SK-N-SH (cell line): ENCODE data around the gene STK31. TPM values are rescaled to one million over a fixed set of nuclear protein-coding genes. Genes with fewer than 3 reads are reported as not detected.

Experiments used
- CTCF ChIA-PET: fragments of 300-600, 350-600 bp; formaldehyde crosslinking; extraction: SDS; loops from one replicate; lab custom pipeline; 2021; lab: Yijun Ruan, JAX
- POLR2A ChIA-PET: fragments of 350-600 bp; sonication (Branson Sonifier 250); formaldehyde crosslinking; extraction: SDS; loops from one replicate; lab custom pipeline; 2020; ENCODE audit warnings: antibody characterized with exemption, inconsistent platforms; lab: Yijun Ruan, JAX
- DNase-seq: peaks from one replicate; pipeline ENCODE4 v3.0.0; 2012
- H2AFZ ChIP-seq: fragments of 200-600 bp; sonication (generic); 2 replicates; pipeline ENCODE4 v1.8.1; 2016; ENCODE audit warnings: antibody characterized with exemption, mild to moderate bottlenecking, low read depth
- H3F3A ChIP-seq: fragments of 200-600 bp; sonication (generic); replicated peaks from 2 replicates; pipeline ENCODE3; 2016; ENCODE audit warnings: antibody characterized with exemption, mild to moderate bottlenecking; ENCODE audit not compliant: insufficient read depth
- H3K27ac ChIP-seq, 2 experiments: fragments of 200-500 bp in 1 of 2; fragments of 200-600 bp in 1 of 2; sonication (Bioruptor generic) in 1 of 2; sonication (generic), shearing (Covaris generic) in 1 of 2; 2 replicates each; pipeline versions ENCODE4 v1.5.1 to v1.6.1; 2014 to 2016; ENCODE audit warnings: low read depth in 2 of 2, inconsistent platforms in 1 of 2, low read length in 1 of 2, mild to moderate bottlenecking in 1 of 2, mixed read lengths in 1 of 2
- H3K27me3 ChIP-seq: fragments of 200-600 bp; sonication (generic), shearing (Covaris generic); 2 replicates; pipeline ENCODE4 v1.6.1; 2016; ENCODE audit warnings: mixed run types; ENCODE audit not compliant: insufficient read depth
- H3K36me3 ChIP-seq, 2 experiments: fragments of 200-500 bp in 1 of 2; fragments of 200-600 bp in 1 of 2; sonication (Bioruptor generic) in 1 of 2; sonication (generic) in 1 of 2; replicated peaks in 1 of 2; 2 replicates each; pipeline versions ENCODE3 to v1.5.1; 2014 to 2016; ENCODE audit warnings: low read length in 1 of 2, mild to moderate bottlenecking in 1 of 2; ENCODE audit not compliant: insufficient read depth in 2 of 2, control insufficient read depth in 1 of 2
- H3K4me1 ChIP-seq, 2 experiments: fragments of 200-500 bp in 1 of 2; fragments of 200-600 bp in 1 of 2; sonication (Bioruptor generic) in 1 of 2; sonication (generic), shearing (Covaris generic) in 1 of 2; 2 replicates each; pipeline versions ENCODE4 v1.5.1 to v1.6.1; 2014 to 2016; ENCODE audit warnings: low read depth in 1 of 2, low read length in 1 of 2, mixed run types in 1 of 2; ENCODE audit not compliant: insufficient read depth in 2 of 2, control insufficient read depth in 1 of 2
- H3K4me2 ChIP-seq: fragments of 200-600 bp; sonication (generic), shearing (Covaris generic); 2 replicates; pipeline ENCODE4 v1.6.1; 2017; ENCODE audit warnings: mixed run types
- H3K4me3 ChIP-seq, 2 experiments: fragments of 200-500 bp in 1 of 2; fragments of 200-600 bp in 1 of 2; sonication (Bioruptor generic) in 1 of 2; sonication (generic), shearing (Covaris generic) in 1 of 2; 2 replicates each; pipeline versions ENCODE4 v1.5.1 to v1.8.1; 2014 to 2016; ENCODE audit warnings: low read depth in 2 of 2, inconsistent platforms in 1 of 2, low read length in 1 of 2, mild to moderate bottlenecking in 1 of 2, mixed read lengths in 1 of 2, moderate library complexity in 1 of 2
- H3K79me2 ChIP-seq: fragments of 200-600 bp; sonication (generic); 2 replicates; pipeline ENCODE4 v1.8.1; 2017; ENCODE audit warnings: mild to moderate bottlenecking; ENCODE audit not compliant: insufficient read depth
- H3K9ac ChIP-seq: fragments of 200-600 bp; sonication (generic); 2 replicates; pipeline ENCODE4 v1.6.1; 2017; ENCODE audit warnings: mixed run types
- H3K9me2 ChIP-seq: fragments of 200-600 bp; sonication (generic); 2 replicates; pipeline ENCODE4 v1.6.1; 2017; ENCODE audit warnings: mixed run types
- H3K9me3 ChIP-seq: fragments of 200-600 bp; sonication (generic); 2 replicates; pipeline ENCODE4 v1.6.1; 2017; ENCODE audit warnings: mixed run types, mild to moderate bottlenecking, moderate library complexity
- H4K20me1 ChIP-seq: fragments of 200-600 bp; sonication (generic); 2 replicates; pipeline ENCODE4 v1.6.1; 2017; ENCODE audit warnings: mild to moderate bottlenecking, mixed run types; ENCODE audit not compliant: insufficient read depth
- EP300 ChIP-seq, 2 experiments: IDR thresholded peaks; 2 replicates each; pipeline versions ENCODE4 v1.4.0 to v1.6.1; 2012; ENCODE audit warnings: borderline replicate concordance in 1 of 2, low read depth in 1 of 2, low read length in 1 of 2
- FOXM1 ChIP-seq: IDR thresholded peaks from 2 replicates; pipeline ENCODE4 v1.4.0; 2012; ENCODE audit warnings: low read depth, mild to moderate bottlenecking
- GATA2 ChIP-seq: sonication (generic); formaldehyde crosslinking; IDR thresholded peaks from 2 replicates; pipeline ENCODE4 v1.5.0; 2020; ENCODE audit warnings: mild to moderate bottlenecking, missing genetic modification reagents
- MEF2A ChIP-seq: IDR thresholded peaks from 2 replicates; pipeline ENCODE4 v1.4.0; 2012; ENCODE audit warnings: low read depth, borderline replicate concordance
- MXI1 ChIP-seq: IDR thresholded peaks from 2 replicates; pipeline ENCODE4 v1.6.1; 2012; ENCODE audit warnings: mild to moderate bottlenecking, low read depth, low read length, improper control_type of control experiment
- RAD21 ChIP-seq: IDR thresholded peaks from 2 replicates; pipeline ENCODE4 v1.6.1; 2012; ENCODE audit warnings: mild to moderate bottlenecking, low read length
- RXRA ChIP-seq: IDR thresholded peaks from 2 replicates; pipeline ENCODE4 v1.4.0; 2012; ENCODE audit warnings: low read depth, mild to moderate bottlenecking, borderline replicate concordance
- SMC3 ChIP-seq: IDR thresholded peaks from 2 replicates; pipeline ENCODE4 v1.6.1; 2012; ENCODE audit warnings: low read depth, low read length, improper control_type of control experiment
- TAF1 ChIP-seq: IDR thresholded peaks from 2 replicates; pipeline ENCODE4 v1.6.1; 2012; ENCODE audit warnings: low read depth, mild to moderate bottlenecking, low read length, moderate library complexity, borderline replicate concordance
- TCF12 ChIP-seq: IDR thresholded peaks from 2 replicates; pipeline ENCODE4 v1.4.0; 2012
- YY1 ChIP-seq: IDR thresholded peaks from 2 replicates; pipeline ENCODE4 v1.4.0; 2012; ENCODE audit warnings: low read depth, mild to moderate bottlenecking
- WGBS: methylation state at CpG from one replicate; pipeline ENCODE4 v1.1.6; 2017; ENCODE audit warnings: low lambda C conversion rate; 5-methylcytosine and 5-hydroxymethylcytosine counted together
- polyA plus RNA-seq, 3 experiments: library from polyadenylated mRNA; depleted of rRNA; stranded (reverse); fragments of >200 nt; gene quantifications; 2 replicates each; pipeline ENCODE4 v1.2.3, GENCODE V29; 2012
- TF ChIP-seq, protein P1 (sequence below): fragments of 200-600 bp; sonication (generic); IDR thresholded peaks from 2 replicates; pipeline ENCODE4 v1.6.1; 2017; ENCODE audit warnings: antibody characterized with exemption, mild to moderate bottlenecking, moderate library complexity
- TF ChIP-seq, protein P2 (sequence below): fragments of 150-350 bp; IDR thresholded peaks from 2 replicates; pipeline ENCODE4 v1.6.1; 2016; ENCODE audit warnings: mild to moderate bottlenecking, low read depth, low read length
- TF ChIP-seq, protein P3 (sequence below): IDR thresholded peaks from 2 replicates; pipeline ENCODE4 v1.6.1; 2012; ENCODE audit warnings: mild to moderate bottlenecking, low read depth, low read length, moderate library complexity

Gene STK31
- polyA plus RNA-seq, 1 of the 3 experiments (the other 2 are of a cell fraction) = 0.02 TPM

DNA sequence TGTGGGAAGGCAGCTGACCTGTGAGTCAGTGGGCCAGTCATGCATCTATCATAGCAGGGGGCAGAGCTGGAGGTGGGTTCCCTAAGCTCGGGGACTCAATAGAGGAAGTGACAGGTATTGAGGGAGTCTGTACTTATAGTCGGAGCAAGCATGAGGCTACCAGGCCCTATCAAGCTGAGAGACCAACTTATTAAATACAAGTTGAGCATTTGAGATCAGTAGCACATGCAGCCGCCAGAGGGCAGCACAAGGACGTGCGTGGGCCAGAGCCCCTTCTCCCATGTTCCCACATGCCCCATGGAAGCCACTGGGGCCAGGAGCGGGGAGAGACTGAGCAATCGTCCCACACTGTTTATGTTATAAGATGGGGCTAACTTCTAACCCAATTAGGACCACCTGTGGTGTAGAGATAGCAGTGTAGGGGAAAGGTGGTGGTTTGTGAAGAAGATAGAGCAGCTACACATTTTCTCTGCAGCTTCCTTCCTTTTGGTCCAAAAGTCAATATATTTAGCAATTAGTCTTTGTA, 13.0 kb upstream of the STK31 start:
- Histone ChIP-seq H3K4me3 (no peak overlapping the region), H3K9me2 (no peaks in the 10 kb centered on the region), H4K20me1 (no peaks in the 10 kb centered on the region), H2AFZ (peak overlapping the region; percentile 31; the same call in 1 of the 2 replicates), H3K36me3 (peaks cover 1 to 23% of the 10 kb centered on the region in 2 experiments), H3K4me2 (no peak overlapping the region), H3K4me1 (no peaks in the 10 kb centered on the region), H3K27me3 (no peaks in the 10 kb centered on the region), H3K9me3 (0 out of 2 replicates have a peak, but pooled peaks cover 5% of the 10 kb centered on the region), H3K9ac (no peak overlapping the region), H3F3A (no peaks in the 10 kb centered on the region), H3K27ac (no peak overlapping the region), H3K79me2 (no peaks in the 10 kb centered on the region)
- ChIA-PET CTCF (interaction anchor here (0.6 to 5.8 kb wide), 14 partner anchors 8 to 150 kb away, joined by 3 to 41 read pairs (median 4); partner anchors contain the start of genes FAM221A and STK31), POLR2A (no interaction called here)
- peak; percentile 61 for DNase-seq
- TF ChIP-seq RAD21 = peak; percentile 54
- TF ChIP-seq, protein P1, sequence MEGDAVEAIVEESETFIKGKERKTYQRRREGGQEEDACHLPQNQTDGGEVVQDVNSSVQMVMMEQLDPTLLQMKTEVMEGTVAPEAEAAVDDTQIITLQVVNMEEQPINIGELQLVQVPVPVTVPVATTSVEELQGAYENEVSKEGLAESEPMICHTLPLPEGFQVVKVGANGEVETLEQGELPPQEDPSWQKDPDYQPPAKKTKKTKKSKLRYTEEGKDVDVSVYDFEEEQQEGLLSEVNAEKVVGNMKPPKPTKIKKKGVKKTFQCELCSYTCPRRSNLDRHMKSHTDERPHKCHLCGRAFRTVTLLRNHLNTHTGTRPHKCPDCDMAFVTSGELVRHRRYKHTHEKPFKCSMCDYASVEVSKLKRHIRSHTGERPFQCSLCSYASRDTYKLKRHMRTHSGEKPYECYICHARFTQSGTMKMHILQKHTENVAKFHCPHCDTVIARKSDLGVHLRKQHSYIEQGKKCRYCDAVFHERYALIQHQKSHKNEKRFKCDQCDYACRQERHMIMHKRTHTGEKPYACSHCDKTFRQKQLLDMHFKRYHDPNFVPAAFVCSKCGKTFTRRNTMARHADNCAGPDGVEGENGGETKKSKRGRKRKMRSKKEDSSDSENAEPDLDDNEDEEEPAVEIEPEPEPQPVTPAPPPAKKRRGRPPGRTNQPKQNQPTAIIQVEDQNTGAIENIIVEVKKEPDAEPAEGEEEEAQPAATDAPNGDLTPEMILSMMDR = peak; percentile 77
- TF ChIP-seq, protein P2, sequence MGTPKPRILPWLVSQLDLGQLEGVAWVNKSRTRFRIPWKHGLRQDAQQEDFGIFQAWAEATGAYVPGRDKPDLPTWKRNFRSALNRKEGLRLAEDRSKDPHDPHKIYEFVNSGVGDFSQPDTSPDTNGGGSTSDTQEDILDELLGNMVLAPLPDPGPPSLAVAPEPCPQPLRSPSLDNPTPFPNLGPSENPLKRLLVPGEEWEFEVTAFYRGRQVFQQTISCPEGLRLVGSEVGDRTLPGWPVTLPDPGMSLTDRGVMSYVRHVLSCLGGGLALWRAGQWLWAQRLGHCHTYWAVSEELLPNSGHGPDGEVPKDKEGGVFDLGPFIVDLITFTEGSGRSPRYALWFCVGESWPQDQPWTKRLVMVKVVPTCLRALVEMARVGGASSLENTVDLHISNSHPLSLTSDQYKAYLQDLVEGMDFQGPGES = no peak
- peak; percentile 48 for TF ChIP-seq SMC3
- WGBS = 39% methylated on average over 7 of the region's 7 CpGs

DNA sequence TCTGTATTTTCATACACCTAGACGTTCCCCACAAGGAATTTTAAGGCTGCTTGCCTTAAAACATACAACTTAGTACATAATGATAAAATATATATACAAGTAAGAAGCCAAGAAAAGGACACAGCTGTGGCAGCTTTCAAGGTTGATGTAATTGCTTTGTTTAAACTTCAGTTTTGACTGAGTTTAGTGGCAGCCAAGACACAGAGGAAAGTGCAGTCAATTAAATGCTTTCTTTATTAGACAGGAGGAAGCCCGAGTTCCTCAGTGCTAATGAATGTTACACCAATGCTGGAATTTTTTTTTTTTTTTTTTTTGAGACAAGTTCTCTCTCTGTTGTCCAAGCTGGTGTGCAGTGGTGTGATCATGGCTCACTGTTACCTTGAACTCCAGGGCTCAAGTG, 11.2 kb upstream of the STK31 start:
- WGBS = 74% methylated on average over 2 of the region's 2 CpGs
- H3K4me2 ChIP-seq = no peak overlapping the region
- no peak overlapping the region for H3K4me3 ChIP-seq
- no peaks in the 10 kb centered on the region for H3K27me3 ChIP-seq
- no peaks in the 10 kb centered on the region for H4K20me1 ChIP-seq
- CTCF ChIA-PET = interaction anchor here (0.6 to 1.5 kb wide), 6 partner anchors 10 to 129 kb away, joined by 3 to 6 read pairs (median 4); no protein-coding TSS in a partner anchor
- peaks cover 0 to 29% of the 10 kb centered on the region in 2 experiments for H3K36me3 ChIP-seq
- no peaks in the 10 kb centered on the region for H3F3A ChIP-seq
- H3K27ac ChIP-seq = no peak overlapping the region
- no peaks in the 10 kb centered on the region for H3K4me1 ChIP-seq
- H2AFZ ChIP-seq = no peak overlapping the region
- H3K9me2 ChIP-seq = no peaks in the 10 kb centered on the region
- DNase-seq = no peak
- no peaks in the 10 kb centered on the region for H3K79me2 ChIP-seq
- TF ChIP-seq, protein P3, sequence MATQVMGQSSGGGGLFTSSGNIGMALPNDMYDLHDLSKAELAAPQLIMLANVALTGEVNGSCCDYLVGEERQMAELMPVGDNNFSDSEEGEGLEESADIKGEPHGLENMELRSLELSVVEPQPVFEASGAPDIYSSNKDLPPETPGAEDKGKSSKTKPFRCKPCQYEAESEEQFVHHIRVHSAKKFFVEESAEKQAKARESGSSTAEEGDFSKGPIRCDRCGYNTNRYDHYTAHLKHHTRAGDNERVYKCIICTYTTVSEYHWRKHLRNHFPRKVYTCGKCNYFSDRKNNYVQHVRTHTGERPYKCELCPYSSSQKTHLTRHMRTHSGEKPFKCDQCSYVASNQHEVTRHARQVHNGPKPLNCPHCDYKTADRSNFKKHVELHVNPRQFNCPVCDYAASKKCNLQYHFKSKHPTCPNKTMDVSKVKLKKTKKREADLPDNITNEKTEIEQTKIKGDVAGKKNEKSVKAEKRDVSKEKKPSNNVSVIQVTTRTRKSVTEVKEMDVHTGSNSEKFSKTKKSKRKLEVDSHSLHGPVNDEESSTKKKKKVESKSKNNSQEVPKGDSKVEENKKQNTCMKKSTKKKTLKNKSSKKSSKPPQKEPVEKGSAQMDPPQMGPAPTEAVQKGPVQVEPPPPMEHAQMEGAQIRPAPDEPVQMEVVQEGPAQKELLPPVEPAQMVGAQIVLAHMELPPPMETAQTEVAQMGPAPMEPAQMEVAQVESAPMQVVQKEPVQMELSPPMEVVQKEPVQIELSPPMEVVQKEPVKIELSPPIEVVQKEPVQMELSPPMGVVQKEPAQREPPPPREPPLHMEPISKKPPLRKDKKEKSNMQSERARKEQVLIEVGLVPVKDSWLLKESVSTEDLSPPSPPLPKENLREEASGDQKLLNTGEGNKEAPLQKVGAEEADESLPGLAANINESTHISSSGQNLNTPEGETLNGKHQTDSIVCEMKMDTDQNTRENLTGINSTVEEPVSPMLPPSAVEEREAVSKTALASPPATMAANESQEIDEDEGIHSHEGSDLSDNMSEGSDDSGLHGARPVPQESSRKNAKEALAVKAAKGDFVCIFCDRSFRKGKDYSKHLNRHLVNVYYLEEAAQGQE = no peak
- TF ChIP-seq TAF1 (no peak), GATA2 (CRISPR knock-in tag) (no peak), RXRA (no peak), FOXM1 (no peak), EP300 (IDR thresholded peaks at IDR 0.05; ENCODE audit: borderline replicate concordance in 1 of 2, low read depth in 1 of 2, low read length in 1 of 2) (no peak), SMC3 (no peak), MXI1 (no peak), MEF2A (no peak), TCF12 (no peak), YY1 (no peak)
- no peaks in the 10 kb centered on the region for H3K9me3 ChIP-seq
- H3K9ac ChIP-seq = no peak overlapping the region
- POLR2A ChIA-PET = interaction anchor here (0.7 to 1.1 kb wide), 2 partner anchors 17 to 242 kb away, joined by 3 to 4 read pairs; no protein-coding TSS in a partner anchor
